Epithelial cell of prostate (primary cell): ENCODE data around the gene ITPRID1.

Experiments used
- DNase-seq: peaks from one replicate; pipeline ENCODE4 v3.0.0-alpha.2; 2011; ENCODE audit warnings: low read depth, low spot score
- H3K27ac ChIP-seq: fragments of 450-650 bp; 2 replicates; pipeline ENCODE4 v1.5.1; 2017; ENCODE audit warnings: mild to moderate bottlenecking

ITPRID1 gene

DNA sequence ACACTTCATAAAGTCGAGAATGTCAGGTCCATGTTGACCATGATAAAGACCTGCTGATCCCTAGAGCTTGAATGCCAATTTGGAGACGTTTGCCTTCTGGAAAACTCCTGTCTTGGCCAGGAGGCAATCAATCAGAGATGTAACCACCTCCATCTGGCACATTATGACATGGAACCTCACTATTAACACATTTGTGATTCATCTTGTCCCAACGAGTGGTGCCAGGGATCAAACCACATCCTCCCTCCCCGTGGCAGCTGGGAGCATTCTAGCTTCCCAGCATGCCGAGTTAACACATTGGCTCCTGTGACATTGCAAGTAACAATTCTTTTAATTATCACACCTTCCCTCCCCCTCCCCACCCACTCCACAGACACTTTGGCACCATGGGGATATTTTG is 89.2 kb downstream of the ITPRID1 start:
- DNase-seq, result no peak

GRCh38 chr7:31613604-31614003 is 99.7 kb downstream of the ITPRID1 start:
- no peak for DNase-seq
- H3K27ac ChIP-seq, result no peak overlapping the region

More for the DNA sequence above, 89.2 kb downstream of the ITPRID1 start:
- H3K27ac ChIP-seq, result no peak overlapping the region

GRCh38 chr7:31633467-31633866 is 119.6 kb downstream of the ITPRID1 start:
- no peak for DNase-seq

GRCh38 chr7:31633894-31634494 is 120.1 kb downstream of the ITPRID1 start:
- no peak overlapping the region for H3K27ac ChIP-seq
- DNase-seq, result peak; percentile 22

More at GRCh38 chr7:31633467-31633866, 119.6 kb downstream of the ITPRID1 start:
- no peak overlapping the region for H3K27ac ChIP-seq

- no peak overlapping the region for H3K27ac ChIP-seq
- no peak for DNase-seq
Measured at GRCh38 chr7:31640381-31640780, 126.5 kb downstream of the ITPRID1 start.

GRCh38 chr7:31642681-31643115 is 128.8 kb downstream of the ITPRID1 start:
- H3K27ac ChIP-seq, result no peak overlapping the region
- no peak for DNase-seq

DNA sequence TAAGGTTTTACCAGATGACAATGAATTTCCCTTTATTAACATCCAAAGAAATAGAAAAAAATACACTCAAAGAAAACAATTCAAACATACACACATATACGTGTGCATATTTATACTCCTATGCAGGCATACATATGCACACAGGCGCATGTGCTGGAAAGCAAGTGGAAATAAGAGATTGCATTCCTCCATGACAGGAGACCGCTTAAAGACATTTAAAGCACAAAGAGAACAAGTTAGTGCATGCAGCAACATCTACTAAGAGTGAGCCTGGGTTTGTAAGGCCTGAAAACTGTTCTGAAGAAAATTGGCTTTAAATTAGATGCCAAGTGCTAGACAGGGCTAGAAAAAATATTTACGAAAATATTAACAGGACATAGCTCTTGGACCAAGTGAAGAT is 133.1 kb downstream of the ITPRID1 start:
- DNase-seq, result peak; percentile 8
- peak overlapping the region; percentile 41 for H3K27ac ChIP-seq

GRCh38 chr7:31647511-31647910 is 133.6 kb downstream of the ITPRID1 start:
- H3K27ac ChIP-seq, result peak overlapping the region; percentile 41
- DNase-seq, result no peak

DNA sequence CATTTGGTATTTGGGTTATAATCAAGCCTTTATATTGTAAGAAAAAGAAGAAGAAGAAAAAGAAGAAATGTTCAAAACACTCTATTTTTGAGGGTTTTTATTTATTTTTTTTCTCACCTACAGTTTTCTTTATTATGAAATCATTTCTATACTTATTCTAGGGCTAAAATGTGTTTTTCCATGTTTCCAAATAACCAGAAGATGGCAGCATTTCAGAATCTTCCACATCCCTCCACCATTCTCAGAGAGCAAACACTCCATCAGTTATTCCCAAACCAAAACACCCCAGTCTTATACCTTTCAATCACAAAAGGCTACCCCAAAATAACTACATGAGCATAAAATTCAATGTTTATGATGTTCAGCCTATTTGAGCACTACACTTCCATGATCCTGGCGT is 134.4 kb downstream of the ITPRID1 start:
- no peak for DNase-seq
- no peak overlapping the region for H3K27ac ChIP-seq

DNA sequence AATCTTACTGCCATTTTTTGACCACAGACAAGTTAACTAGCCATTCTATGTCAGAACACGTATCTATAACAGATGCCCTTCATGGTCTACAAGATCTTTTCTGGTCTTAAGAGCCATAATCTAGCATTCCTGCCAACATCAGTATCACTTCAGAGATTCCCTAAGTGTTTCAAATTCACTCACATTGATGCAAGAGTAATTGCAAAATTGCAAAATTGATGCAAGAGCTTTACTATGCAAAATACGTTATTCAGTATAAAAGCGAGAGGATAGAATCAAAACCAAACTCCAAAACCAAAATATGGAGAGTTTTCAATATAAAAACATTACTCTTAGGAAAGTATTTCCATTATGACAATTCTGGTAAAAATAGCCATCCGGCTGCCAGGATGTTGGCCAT is 135.0 kb downstream of the ITPRID1 start:
- no peak overlapping the region for H3K27ac ChIP-seq
- DNase-seq, result no peak

DNA sequence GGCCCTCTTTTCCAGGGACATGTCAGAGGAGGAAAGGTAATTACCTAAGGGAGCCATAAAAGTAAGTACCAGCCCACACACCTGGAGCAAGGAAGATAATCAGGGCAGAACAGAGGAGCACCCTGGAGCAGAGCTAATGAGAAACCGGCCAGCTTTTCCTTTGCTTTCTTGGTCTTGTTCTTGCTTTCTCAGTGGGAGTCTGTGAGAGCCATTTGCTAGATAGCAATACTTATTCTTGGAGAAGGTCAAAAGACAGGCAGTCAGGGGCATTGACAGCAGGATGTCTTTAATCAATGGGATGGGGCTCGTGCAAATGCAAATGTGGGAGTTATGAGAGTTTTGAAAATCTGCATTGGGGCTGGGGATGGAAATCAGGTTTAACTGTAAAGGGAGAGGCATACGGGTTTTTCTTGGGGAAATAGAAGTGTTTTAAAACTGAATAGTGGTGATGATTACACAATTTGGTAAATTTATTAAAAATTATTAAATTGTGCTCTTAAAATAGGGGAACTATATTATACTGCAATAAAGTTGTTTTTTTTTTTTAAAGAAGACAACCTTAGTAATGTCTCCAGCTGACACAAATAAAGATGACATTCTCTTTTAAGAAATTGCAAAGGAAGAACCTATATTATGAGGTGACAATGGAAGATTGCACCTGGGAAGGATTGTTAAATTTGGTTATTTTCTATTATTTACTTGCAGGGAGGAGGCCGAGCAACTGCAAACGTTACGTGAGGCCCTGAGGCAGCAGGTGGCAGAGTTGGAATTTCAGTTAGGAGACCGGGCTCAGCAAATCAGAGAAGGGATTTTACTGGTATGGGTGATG is 137.6 kb downstream of the ITPRID1 start:
- no peak for DNase-seq
- no peak overlapping the region for H3K27ac ChIP-seq

- H3K27ac ChIP-seq, result no peak overlapping the region
- DNase-seq, result no peak
Measured at GRCh38 chr7:31652063-31652326, 138.1 kb downstream of the ITPRID1 start.

DNA sequence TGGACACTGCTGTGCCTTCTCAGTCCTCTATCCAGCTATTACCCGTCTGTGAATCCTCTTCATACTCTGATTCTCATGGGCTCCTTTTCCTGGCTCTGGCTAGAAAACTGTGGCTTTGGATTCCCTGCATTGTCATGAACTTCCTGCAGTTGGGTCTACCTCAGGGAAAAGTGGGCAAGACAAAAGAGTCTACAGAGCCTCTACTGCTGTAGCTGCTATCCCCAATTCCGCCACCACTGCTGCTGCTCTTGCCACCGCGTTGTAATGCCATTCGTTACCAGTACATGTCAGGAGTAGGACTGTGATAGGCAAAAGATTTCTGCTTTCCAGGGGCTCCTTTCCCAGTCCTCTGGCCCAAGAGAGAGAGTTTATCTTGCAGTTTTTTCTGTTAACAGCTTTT is 149.2 kb downstream of the ITPRID1 start:
- H3K27ac ChIP-seq, result no peak overlapping the region
- no peak for DNase-seq

GRCh38 chr7:31664890-31665289 is 151.0 kb downstream of the ITPRID1 start:
- H3K27ac ChIP-seq, result no peak overlapping the region
- no peak for DNase-seq

DNA sequence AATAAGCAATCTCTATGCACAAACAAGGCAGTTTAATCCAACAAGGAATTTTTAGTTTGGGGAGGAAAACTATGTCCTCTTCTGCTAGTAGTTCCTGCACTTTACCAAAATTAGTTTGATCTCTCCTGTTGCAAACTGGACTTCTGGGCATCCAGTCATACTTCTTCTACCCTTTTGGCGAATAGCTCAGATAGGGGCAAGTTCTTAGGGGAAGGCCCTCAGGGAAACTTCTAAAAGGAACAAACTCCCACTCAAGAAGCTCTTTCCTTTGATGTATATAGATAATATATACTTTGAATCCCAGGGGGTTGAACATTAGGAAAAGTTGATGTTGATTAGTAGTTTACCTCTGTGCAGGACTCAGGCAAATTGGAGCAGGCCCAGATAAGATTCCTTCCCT is 151.7 kb downstream of the ITPRID1 start:
- DNase-seq, result no peak
- H3K27ac ChIP-seq, result no peak overlapping the region

GRCh38 chr7:31669461-31669860 is 155.6 kb downstream of the ITPRID1 start:
- no peak overlapping the region for H3K27ac ChIP-seq
- no peak for DNase-seq

DNA sequence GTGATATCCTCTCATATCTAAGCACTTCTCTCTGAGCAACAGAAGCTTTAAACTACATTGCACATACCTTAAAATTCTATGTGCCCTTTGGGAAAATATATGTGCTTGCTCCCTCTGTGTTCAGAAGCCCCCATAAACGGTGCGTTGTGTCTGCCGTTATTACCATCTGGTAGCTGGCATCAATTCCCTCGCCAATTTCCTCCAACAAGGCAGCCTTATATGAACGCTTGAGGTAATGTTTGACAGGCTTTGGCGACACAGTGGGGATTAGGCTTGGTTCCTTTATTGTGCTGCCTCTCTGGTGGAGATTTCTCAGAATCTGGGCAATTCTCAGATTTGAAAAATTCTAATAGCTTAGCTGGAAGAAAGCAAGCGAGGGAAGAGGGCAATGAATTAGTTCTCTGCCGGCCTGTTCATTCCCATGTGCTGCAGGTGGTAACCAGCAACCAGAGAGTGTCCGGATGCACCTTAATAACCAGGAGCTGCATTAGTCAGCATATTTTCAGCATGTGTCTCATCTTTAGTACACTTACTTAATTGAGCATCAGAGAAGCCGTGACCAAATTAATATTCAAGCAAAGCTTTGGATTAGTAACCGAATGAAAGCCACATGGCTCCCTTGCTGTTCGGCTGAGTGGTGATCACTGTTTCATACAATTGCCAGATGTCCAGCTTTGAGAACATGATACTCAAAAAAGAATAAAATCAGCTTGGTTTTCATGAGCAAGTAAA is 165.8 kb downstream of the ITPRID1 start:
- no peak for DNase-seq
- H3K27ac ChIP-seq, result no peak overlapping the region

GRCh38 chr7:31683445-31684225 is 169.7 kb downstream of the ITPRID1 start:
- DNase-seq, result no peak
- no peak overlapping the region for H3K27ac ChIP-seq

GRCh38 chr7:31687024-31687748 is 173.3 kb downstream of the ITPRID1 start, which contains the start of gene PPP1R17:
Gene PPP1R17 (plus strand): TSS chr7:31687215. CDS start chr7:31692442, 5,227 bp downstream.
- DNase-seq, result no peak
- no peak within 1 kb of the TSS for H3K27ac ChIP-seq

- H3K27ac ChIP-seq, result no peak overlapping the region
- no peak for DNase-seq
Measured at GRCh38 chr7:31688372-31688771, 174.5 kb downstream of the ITPRID1 start.
